DMS79 (cell line): ENCODE results near the gene FADS2.

Experiments
- DNase-seq: peaks from one replicate; lab custom pipeline; 2025; lab: John Stamatoyannopoulos, UW

FADS2 gene

GRCh38 chr11:61846362-61847020 is 18.4 kb downstream of the FADS2 start:
- DNase-seq, result no peak

DNA sequence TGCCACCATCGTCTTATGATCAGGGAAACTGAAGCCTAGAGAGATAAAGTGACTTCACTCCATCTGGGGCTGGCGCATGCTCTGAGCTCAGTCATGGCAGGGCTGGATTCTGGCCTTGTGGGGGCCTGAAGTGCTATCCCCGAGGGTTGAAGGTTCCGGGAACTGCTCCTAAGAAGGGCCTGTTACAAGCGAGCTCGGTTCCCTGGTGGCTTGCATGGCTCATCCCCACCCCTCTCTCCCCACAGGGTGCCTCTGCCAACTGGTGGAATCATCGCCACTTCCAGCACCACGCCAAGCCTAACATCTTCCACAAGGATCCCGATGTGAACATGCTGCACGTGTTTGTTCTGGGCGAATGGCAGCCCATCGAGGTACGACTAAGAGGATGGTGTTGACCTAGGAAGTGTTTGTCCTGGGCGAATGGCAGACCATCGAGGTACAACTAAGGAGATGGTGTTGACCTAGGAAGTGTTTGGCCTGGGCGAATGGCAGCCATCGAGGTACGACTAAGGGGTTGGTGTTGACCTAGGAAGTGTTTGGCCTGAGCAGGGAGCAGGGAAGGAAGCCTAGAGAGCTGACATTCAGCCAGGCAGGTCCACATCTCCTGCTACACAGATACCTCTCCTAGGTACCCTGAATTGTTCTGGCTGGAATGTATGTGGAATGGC is 19.9 kb downstream of the FADS2 start:
- no peak for DNase-seq

DNA sequence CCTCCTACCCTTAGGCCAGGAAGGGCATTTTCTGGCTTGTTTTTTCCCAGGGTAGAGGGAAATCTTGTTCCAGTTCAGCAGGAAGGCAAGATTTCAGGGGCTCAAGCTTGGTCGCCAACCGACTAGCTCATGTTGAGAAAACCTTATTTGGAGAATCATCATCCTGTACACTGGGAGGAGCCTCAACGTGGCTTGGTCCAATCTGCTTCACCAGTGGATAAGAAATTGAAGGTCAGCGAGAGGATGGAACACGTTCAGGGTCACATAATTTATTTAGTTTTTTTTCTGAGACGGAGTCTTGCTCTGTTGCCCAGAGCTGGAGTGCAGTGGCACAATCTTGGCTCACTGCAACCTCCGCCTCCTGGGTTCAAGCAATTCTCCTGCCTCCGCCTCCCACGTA is 20.5 kb downstream of the FADS2 start:
- no peak for DNase-seq

DNA sequence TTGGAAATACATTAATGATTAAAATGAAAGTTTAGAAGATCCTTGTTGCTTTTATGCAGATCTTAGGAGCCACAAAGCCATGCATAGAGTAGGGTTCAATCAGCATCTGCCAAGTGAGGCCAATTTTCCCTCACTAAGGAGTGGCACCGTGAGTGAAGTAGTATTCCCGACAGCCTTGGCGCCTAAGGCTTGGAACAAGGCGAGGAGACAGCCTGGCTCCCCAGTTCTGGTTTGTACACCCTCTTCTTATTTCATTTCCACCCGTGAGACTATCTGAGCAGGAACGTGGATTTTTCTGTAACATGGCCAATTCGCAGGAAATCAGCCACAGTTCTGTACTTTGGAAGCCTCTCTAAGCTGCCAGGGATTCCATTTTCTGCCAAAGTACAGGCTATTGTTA is 22.6 kb downstream of the FADS2 start:
- no peak for DNase-seq

DNA sequence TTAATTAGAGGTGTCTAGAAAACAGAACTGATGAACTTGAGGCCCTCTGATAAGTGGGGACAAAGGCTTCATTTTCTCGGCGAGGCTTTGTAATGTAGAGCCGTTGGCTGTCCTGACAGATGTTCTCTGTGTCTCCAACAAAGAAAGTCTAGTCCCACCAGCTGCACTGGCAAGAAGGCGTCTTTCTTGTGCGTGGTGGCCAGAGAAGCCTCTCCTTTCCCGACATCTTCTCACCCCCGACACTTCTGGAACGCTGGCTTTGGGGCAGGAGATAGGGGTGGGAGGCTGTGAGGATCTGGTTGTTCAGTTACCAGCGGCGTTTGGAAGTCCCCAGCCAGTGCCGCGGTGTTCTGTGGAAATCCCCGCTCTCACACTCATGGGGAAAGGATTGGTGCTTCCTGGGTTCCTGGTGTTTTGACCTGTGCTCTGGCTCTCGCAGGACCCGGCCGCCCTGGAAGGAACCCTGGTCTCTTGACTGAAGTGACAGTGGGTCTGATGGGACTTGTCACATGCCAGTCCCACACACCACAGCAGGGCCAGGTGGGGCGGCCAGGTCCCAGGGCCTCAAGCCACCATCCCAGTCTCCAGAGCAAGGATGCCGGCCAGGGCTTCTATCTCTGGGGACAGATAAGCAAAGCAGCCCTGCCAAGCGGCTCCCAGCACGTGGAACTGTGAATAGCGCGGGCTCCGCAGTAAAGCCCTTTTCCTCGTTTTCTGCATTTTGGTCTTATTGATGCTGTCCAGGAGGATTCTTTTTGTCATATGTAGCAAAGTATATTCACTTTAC is 23.2 kb downstream of the FADS2 start:
- DNase-seq, result no peak

DNA sequence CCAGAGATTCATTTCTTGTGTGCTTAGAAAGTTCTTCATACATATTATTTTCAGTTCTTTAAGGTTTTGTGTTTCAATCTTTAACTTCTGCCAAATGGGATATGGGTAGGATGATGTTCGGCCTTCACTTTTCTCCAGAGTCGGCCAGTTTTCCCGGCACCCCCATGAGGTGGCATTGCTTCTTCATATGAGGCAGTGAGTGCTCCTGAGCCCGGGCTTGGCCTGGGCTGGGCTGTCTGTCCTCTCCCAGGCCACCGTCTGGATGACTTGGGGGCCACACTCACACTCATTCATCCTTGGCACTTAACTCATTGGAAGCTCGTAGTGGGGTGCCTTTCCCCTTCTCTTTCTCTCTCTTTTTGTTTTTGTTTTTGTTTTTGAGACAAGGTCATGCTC is 23.8 kb downstream of the FADS2 start:
- DNase-seq, result no peak

DNA sequence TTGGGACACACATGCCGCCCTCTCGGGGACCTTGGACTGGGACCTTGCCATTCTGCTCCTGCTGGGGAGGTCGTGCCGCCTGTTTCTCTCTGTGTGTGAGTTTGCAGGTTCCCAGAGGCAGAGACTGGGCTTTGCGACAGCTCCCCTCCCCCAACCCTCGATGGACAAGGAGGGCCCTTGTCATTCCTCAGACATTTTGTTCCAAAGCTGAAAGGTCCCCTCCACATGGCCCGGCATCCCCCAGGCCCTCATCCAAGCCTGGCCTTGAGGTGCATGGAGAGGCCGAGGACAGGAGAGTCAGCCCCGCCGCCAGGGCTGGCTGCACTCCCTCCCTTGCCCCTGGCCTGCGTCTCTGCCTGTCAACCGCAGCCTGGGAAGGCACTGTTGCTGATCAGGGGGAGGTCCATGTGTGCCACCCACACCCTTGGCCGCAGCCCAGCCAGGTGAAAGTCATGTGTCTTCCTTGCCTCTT is 25.6 kb downstream of the FADS2 start:
- DNase-seq, result no peak

DNA sequence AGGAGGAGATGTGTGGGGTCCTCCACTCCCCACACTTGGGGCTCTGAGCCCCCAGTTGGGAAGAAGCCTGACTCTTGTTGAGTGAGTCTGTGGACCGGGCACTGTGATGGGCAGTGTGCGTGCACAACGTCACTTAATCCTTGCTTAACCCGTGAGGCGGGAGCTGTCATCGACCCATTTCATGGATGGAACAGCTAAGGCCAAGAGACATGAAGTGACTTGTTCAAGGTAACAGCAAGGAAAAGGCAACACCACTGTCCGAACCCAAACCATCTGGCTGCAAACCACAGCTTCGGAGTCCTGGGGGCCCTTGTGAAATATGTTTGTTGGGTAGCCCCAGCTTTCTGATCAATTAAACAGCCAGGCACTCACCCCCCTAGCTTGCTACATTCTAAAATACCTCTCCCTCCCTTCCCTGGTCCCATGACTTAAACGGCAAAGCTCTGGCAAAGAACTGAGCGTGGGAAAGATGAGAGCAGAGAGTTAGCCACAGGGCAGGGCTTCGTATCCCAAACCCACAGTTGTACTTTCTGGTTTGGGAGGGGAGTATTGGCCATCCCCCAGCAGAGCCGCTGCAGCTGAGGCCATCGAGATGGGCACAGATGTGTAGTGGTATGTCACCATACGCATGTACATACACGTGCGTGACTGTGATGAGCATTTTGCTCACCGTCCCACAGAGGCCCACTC is 26.3 kb downstream of the FADS2 start:
- DNase-seq, result no peak

DNA sequence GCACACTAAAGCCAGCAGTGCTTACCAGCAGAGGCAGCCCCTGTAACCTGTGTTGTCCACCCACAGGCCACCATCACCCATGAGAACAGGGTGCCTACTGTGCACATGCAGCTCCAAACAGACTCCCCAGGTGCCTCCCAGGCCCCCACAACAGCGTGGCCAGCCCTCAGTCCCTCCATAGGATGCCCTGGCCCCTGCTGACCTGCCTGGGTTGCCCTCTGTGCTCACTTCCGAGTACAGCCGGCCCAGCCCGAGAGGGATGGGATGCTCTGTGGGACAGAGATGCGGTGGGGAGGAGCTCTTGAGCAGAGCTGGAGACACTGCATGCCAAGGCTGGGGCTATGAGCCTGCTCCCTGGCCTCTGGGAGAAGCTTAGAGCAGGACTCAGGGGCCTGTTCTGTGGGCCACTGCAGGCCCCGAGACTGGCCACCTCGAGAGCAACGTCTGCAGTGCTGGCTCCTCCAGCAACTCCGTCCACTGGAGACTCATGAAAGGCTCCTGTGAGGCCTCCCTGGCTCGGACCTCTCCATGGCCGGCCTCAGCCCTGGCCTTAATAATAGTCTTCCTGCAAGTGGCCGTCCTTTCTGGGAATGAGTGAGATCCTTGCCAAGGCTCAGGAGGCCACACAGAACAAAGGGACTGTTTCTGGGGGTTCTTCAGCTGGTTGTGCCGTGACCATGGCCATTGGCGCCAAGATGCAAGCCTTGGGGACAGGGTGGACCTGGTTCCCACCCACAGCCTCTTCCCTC is 27.0 kb downstream of the FADS2 start:
- DNase-seq, result no peak

GRCh38 chr11:61855939-61856680 is 28.0 kb downstream of the FADS2 start:
- no peak for DNase-seq

- DNase-seq, result no peak
Measured at GRCh38 chr11:61860054-61860903, 32.2 kb downstream of the FADS2 start.

GRCh38 chr11:61861634-61862033 is 33.5 kb downstream of the FADS2 start:
- no peak for DNase-seq

DNA sequence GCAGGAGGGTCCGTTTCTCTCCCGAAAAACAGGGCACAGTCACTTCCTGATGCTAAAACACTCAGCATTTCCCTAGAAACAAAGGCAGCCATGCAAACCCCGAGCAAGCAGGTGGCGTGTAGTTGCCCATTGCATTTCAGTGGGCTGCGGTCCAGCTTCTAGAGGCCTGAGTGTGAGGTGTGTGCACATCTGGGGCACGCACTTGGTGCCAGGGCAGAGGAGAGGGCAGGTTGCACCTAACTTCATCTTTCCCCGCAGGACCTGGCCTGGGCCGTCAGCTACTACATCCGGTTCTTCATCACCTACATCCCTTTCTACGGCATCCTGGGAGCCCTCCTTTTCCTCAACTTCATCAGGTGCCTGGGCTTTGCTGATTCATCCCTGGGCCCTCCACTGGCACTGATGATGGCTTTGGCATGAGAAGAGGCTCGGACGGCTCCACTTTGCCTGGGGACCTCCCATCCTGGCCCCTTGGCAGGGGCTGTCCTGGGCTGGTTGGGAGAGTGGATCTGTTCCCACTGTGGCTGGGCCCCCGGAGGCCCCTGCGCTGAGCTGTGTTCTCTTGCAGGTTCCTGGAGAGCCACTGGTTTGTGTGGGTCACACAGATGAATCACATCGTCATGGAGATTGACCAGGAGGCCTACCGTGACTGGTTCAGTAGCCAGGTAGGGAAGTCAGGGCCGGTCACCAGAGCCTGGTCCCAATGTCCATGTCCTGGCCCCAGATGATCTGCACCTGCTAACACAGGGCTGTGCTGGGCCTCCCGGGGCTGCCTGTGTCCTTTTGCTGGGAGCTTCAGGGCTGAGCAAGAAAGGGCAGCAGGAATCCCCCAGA is 34.8 kb downstream of the FADS2 start:
- DNase-seq, result no peak

GRCh38 chr11:61863548-61864081 is 35.5 kb downstream of the FADS2 start:
- no peak for DNase-seq

DNA sequence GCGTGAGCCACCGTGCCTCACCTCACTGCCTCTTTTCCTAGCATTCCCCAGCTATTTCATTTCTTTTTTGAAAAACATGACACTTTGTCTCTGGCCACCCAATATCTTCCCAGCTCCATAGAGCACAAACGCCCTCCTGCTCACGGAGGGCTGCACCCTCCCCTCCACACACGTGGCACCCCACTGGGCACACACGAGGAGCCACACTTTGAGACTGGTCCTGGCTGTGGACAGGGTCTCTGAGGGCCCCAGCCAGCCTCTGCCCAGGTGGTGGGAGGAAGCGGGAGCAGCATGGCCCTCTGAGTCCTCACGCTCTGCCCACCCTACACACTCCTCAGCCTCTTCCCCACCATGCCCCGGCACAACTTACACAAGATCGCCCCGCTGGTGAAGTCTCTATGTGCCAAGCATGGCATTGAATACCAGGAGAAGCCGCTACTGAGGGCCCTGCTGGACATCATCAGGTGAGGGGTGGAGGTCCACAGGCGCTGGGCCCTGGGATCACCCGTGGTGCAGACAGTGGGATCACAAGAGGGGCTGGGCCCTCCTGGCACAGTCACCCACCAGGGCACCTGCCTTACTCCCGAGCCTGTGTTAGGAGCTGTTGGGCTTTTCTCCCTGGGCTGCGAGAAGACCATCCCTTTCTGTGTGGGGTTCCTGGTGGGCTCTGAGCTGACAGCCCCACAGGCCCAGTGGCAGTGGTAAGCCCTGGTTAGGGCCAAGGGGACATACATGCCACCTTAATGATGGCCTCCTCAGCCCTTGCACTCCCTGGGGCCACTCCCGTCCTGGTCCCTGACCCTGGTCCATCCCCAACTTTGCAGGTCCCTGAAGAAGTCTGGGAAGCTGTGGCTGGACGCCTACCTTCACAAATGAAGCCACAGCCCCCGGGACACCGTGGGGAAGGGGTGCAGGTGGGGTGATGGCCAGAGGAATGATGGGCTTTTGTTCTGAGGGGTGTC is 37.0 kb downstream of the FADS2 start:
- no peak for DNase-seq

- no peak for DNase-seq
Measured at GRCh38 chr11:61866231-61866957, 38.3 kb downstream of the FADS2 start.

DNA sequence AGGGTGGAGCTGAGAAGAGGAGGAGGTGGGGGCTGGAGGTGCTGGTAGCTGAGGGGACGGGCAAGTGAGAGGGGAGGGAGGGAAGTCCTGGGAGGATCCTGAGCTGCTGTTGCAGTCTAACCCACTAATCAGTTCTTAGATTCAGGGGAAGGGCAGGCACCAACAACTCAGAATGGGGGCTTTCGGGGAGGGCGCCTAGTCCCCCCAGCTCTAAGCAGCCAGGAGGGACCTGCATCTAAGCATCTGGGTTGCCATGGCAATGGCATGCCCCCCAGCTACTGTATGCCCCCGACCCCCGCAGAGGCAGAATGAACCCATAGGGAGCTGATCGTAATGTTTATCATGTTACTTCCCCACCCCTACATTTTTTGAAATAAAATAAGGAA is 38.9 kb downstream of the FADS2 start:
- DNase-seq, result no peak
